Pancreas (tissue), 10 donors: ENCODE data around the gene ALAS1. TPM values are rescaled to one million over a fixed set of nuclear protein-coding genes. Genes with fewer than 3 reads are reported as not detected.

Experiments used
- ATAC-seq, 4 donors: fragments of 200-7000 bp; cut with Tn5 transposase; one replicate each; pipeline versions ENCODE4 v1.8.0 to v1.9.1; 2020; ENCODE audit warnings: mild to moderate bottlenecking in 4 of 4, moderate library complexity in 4 of 4
- DNase-seq, 6 donors: peaks; one replicate each; pipeline ENCODE4 v3.0.0-alpha.2; 2020
- FAIRE-seq: peaks from 2 replicates; lab custom pipeline; 2012; peaks lifted over from hg19 to GRCh38; lab: Jason Lieb, UNC
- H3K27ac ChIP-seq, 4 donors: fragments of 200-600 bp; sonication (generic); 1 replicate in 3 of 4; 2 replicates in 1 of 4; pipeline versions ENCODE4 v1.5.0 to v1.8.0; 2020
- H3K27me3 ChIP-seq, 4 donors: fragments of 200-600 bp; one replicate each; pipeline ENCODE4 v1.8.0; 2021
- H3K36me3 ChIP-seq, 3 donors: fragments of 200-600 bp; sonication (generic) in 1 of 3; one replicate each; pipeline versions ENCODE4 v1.5.0 to v1.8.0; 2020 to 2021
- H3K4me1 ChIP-seq, 3 donors: fragments of 200-600 bp; one replicate each; pipeline ENCODE4 v1.8.0; 2021
- H3K4me3 ChIP-seq, 4 donors: fragments of 200-600 bp; sonication (generic) in 2 of 4; one replicate each; pipeline versions ENCODE4 v1.5.0 to v1.8.0; 2020 to 2021
- H3K9me3 ChIP-seq, 4 donors: fragments of 200-600 bp; one replicate each; pipeline ENCODE4 v1.8.0; 2021
- WGBS, 2 donors: extraction: QIAGEN DNeasy Blood & Tissue Kit; methylation state at CpG; one replicate each; pipeline ENCODE4 v1.1.7; 2013; 5-methylcytosine and 5-hydroxymethylcytosine counted together
- intact Hi-C, 3 donors: fragments of 100-400 bp; cut with DNase I; formaldehyde crosslinking; loops; one replicate each; pipeline versions ENCODE4 v1.11.1 to v1.14.2; 2022
- polyA plus RNA-seq, 2 donors: library from polyadenylated mRNA; stranded (reverse); fragments of 200-250 nt; gene quantifications; one replicate each; pipeline ENCODE4 v1.2.3, GENCODE V29; 2013
- total RNA-seq, 6 donors: library from RNA; stranded (reverse); fragmentation: NEBNext Ultra II Directional in 4 of 6; extraction: Animal tissue kit (Norgen Biotek cat#: 25700) in 4 of 6; gene quantifications; one replicate each; pipeline versions ENCODE4 v1.2.1 to v1.2.4, GENCODE V29; 2021 to 2023
- TF ChIP-seq, protein P1 (sequence below), 4 donors: fragments of 200-600 bp; sonication (generic) in 3 of 4; IDR thresholded peaks; one replicate each; pipeline versions ENCODE4 v1.5.0 to v1.8.0; 2021; ENCODE audit warnings: antibody characterized with exemption in 4 of 4
- donor health status: healthy with polysubstance abuse.
- donor health status: DM: no; HTN: no; CAD: no; lungs with moderate emphysema.
- donor health status: DM: no; HTN: no; CAD: no.
- donor health status: control.
- donor health status: control.
- donor health status: Bipolar disorder and iron deficiency.
- donor health status: DM: yes; HTN: yes; CAD: no.
- donor health status: DM: no; HTN: no; CAD: no.
- donor health status: DM: no; HTN: no; CAD: no.
- donor health status: DM: yes; HTN: yes; CAD: no.

The ALAS1 gene
- total and polyA plus RNA-seq, 8 donors: 8.4 to 21.7 (median 12.9) TPM

DNA sequence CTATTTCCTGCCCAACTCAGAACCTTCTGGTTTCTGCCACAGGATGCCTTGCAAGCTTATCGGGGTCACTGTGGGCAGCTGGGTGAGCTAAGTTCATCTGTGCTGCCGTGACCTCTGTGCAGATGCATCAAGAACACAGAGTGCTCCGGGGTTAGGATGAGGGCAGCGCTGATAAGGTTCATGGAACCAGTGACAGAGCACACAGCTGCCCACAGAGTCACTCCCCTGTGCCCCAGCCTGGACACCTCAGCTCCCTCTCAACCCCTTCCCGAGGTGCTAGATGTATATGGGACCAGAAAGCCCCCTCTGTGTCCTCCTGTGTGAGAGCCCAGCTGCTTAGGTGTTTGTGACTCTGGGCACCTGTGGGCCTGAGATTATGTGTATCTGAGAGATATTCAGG lies 15.8 kb upstream of the ALAS1 start:
- Histone ChIP-seq H3K4me3 (no peak overlapping the region), H3K4me1 (no peaks in the 10 kb centered on the region), H3K27ac (no peak overlapping the region), H3K36me3 (no peaks in the 10 kb centered on the region), H3K27me3 (no peaks in the 10 kb centered on the region), H3K9me3 (no peaks in the 10 kb centered on the region)
- TF ChIP-seq, protein P1, sequence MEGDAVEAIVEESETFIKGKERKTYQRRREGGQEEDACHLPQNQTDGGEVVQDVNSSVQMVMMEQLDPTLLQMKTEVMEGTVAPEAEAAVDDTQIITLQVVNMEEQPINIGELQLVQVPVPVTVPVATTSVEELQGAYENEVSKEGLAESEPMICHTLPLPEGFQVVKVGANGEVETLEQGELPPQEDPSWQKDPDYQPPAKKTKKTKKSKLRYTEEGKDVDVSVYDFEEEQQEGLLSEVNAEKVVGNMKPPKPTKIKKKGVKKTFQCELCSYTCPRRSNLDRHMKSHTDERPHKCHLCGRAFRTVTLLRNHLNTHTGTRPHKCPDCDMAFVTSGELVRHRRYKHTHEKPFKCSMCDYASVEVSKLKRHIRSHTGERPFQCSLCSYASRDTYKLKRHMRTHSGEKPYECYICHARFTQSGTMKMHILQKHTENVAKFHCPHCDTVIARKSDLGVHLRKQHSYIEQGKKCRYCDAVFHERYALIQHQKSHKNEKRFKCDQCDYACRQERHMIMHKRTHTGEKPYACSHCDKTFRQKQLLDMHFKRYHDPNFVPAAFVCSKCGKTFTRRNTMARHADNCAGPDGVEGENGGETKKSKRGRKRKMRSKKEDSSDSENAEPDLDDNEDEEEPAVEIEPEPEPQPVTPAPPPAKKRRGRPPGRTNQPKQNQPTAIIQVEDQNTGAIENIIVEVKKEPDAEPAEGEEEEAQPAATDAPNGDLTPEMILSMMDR (IDR thresholded peaks at IDR 0.05): no peak
- WGBS, 2 donors: 67 to 70% methylated on average over 5 of the region's 5 CpGs
- FAIRE-seq (no peak), ATAC-seq (peak in 2 of 4 donors; percentile 13 to 34), DNase-seq (no peak)
- intact Hi-C loops: no loop called here

DNA sequence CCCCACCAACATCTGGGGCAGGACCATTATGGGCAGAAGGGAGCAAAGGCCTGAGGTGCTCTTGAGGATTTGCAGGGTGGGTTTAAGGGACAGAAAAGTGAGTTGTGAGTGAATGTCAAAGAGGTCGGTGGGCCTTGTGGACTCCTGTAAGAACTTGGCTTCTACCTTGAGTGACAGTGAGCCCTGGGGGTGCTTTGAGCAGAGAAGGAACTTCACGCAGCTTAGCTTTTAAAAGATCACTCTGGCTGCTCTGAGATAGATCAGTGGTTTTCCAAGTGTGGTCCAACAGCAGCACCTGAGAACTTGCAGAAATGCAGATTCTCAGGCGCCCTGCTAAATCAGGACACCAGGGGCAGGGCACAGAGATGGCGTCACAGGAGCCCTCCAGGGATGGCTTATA lies 15.3 kb upstream of the ALAS1 start:
- Histone ChIP-seq H3K27me3 (no peaks in the 10 kb centered on the region), H3K9me3 (no peaks in the 10 kb centered on the region), H3K4me3 (no peak overlapping the region), H3K4me1 (no peaks in the 10 kb centered on the region), H3K36me3 (no peaks in the 10 kb centered on the region), H3K27ac (no peak overlapping the region)
- FAIRE-seq (no peak), DNase-seq (no peak), ATAC-seq (no peak)
- WGBS, 2 donors: 72 to 87% methylated on average over 4 of the region's 4 CpGs
- TF ChIP-seq, protein P1 (IDR thresholded peaks at IDR 0.05): no peak
- intact Hi-C loops: no loop called here

DNA sequence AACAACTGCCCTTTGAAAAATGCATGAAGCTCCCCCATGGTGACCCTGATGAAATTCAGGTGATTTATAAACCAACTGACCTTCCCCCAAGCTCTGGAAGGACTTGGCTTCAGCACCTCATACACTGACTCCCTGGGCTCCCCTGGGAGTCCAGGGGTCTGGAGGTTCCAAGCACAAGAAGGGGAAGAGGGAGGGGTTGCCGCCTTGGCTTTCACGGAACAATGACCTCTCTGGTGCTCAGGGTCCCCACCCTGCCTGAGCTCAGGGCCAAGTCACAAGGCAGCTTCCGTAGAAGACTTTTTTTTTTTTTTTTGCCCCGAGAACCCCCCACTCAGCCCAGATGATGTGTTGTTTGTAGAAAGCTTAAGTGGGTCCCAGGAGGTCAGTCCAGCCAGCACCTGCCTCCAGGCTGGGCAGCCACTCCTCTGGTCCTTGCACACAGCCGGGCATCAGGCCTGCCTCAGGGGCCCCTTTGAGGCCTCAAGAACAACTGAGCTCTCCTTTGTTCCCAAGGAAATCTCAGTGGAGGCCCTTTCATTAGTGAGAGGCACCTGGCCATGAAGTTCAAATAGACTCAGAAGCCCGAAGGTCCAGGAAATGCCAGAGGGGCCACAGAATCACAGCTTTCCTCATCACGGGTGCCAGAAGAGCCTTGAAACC lies 14.0 kb upstream of the ALAS1 start:
- no peaks in the 10 kb centered on the region for H3K36me3 ChIP-seq
- no peak for FAIRE-seq

DNA sequence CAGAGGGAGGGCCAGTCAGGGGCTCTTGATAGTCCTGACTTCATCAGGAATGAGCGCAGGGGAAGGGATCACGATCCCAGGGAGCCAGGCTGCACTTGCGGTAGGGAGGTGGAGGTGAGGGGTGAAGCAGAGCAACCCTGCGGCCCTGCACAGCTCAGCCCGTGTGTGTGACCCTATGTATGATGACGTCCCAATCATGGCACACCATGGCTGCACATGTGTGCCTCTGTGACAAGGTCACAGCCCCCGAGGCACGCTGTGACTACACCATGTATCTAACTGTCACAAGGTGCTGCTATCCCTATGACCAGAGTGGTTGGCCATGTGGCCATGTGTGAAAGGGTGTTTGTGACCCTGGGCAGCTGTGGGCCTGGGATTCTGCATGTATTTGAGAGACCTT lies 13.3 kb upstream of the ALAS1 start:
- ATAC-seq: no peak
- TF ChIP-seq, protein P1 (IDR thresholded peaks at IDR 0.05): no peak
- FAIRE-seq: no peak

More for the DNA sequence above, 14.0 kb upstream of the ALAS1 start:
- DNase-seq: no peak
- no peak overlapping the region for H3K4me3 ChIP-seq
- H3K27ac ChIP-seq: no peak overlapping the region
- WGBS, 2 donors: 86 to 87% methylated on average over 7 of the region's 7 CpGs
- intact Hi-C loops: no loop called here
- ATAC-seq: no peak
- no peaks in the 10 kb centered on the region for H3K27me3 ChIP-seq
- no peaks in the 10 kb centered on the region for H3K9me3 ChIP-seq
- TF ChIP-seq, protein P1 (IDR thresholded peaks at IDR 0.05): no peak
- no peaks in the 10 kb centered on the region for H3K4me1 ChIP-seq

DNA sequence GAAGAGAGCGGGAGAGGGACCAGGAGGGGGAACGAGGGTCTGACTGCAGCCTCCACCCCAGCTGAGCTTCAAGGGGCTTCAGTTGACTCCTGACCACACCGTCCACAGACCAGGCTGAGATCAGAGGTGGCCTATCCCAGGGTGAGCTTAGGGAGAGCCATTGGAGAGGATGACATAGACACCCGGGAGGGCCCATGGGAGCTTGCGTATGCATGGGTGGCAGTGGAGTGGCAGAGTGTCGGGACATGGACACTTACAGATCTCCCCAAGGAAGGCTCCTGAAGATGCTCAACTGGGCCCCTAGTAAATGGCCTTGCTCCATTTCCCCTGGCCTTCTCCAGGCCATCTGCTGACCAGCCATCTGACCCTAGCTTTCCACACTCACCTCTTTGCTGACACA lies 12.6 kb upstream of the ALAS1 start:
- 87 to 90% methylated on average over 6 of the region's 6 CpGs for WGBS, 2 donors
- no peak overlapping the region for H3K4me3 ChIP-seq
- no peaks in the 10 kb centered on the region for H3K27me3 ChIP-seq
- H3K4me1 ChIP-seq: peaks cover 0 to 3% (median 0%) of the 10 kb centered on the region in 3 donors
- TF ChIP-seq, protein P1 (IDR thresholded peaks at IDR 0.05): no peak
- H3K27ac ChIP-seq: no peak overlapping the region
- no peaks in the 10 kb centered on the region for H3K36me3 ChIP-seq
- no peaks in the 10 kb centered on the region for H3K9me3 ChIP-seq
- ATAC-seq (no peak), FAIRE-seq (no peak), DNase-seq (no peak)
- intact Hi-C loops: no loop called here

More for the DNA sequence above, 13.3 kb upstream of the ALAS1 start:
- no peak for DNase-seq
- 74 to 85% methylated on average over 8 of the region's 8 CpGs for WGBS, 2 donors
- Histone ChIP-seq H3K4me1 (no peaks in the 10 kb centered on the region), H3K9me3 (no peaks in the 10 kb centered on the region), H3K4me3 (no peak overlapping the region), H3K27ac (no peak overlapping the region), H3K27me3 (no peaks in the 10 kb centered on the region), H3K36me3 (no peaks in the 10 kb centered on the region)
- intact Hi-C loops: no loop called here
